Glutamatergic neuron (in vitro differentiated cells): Measurements from ENCODE around the gene SP140L. TPM values are rescaled to one million over a fixed set of nuclear protein-coding genes. Genes with fewer than 3 reads are reported as not detected.

Experiments
- DNase-seq: peaks from one replicate; pipeline ENCODE4 v3.0.0; 2022
- H3K27ac Mint-ChIP-seq: one replicate; pipeline ENCODE4 v1.8.0; 2020; ENCODE audit warnings: mild to moderate bottlenecking, mixed read lengths, inconsistent platforms; ENCODE audit not compliant: unreplicated experiment
- H3K27me3 Mint-ChIP-seq: one replicate; pipeline ENCODE4 v1.8.0; 2020; ENCODE audit warnings: mild to moderate bottlenecking, moderate library complexity, mixed read lengths, inconsistent platforms; ENCODE audit not compliant: unreplicated experiment
- H3K36me3 Mint-ChIP-seq: one replicate; pipeline ENCODE4 v1.8.0; 2020; ENCODE audit warnings: mild to moderate bottlenecking, mixed read lengths, inconsistent platforms; ENCODE audit not compliant: unreplicated experiment
- H3K4me1 Mint-ChIP-seq: one replicate; pipeline ENCODE4 v1.8.0; 2020; ENCODE audit warnings: mild to moderate bottlenecking, low read depth, mixed read lengths, inconsistent platforms; ENCODE audit not compliant: unreplicated experiment
- H3K4me3 Mint-ChIP-seq: one replicate; pipeline ENCODE4 v1.8.0; 2020; ENCODE audit warnings: mild to moderate bottlenecking, mixed read lengths, inconsistent platforms; ENCODE audit not compliant: unreplicated experiment
- H3K9me3 Mint-ChIP-seq: one replicate; pipeline ENCODE4 v1.8.0; 2020; ENCODE audit warnings: mild to moderate bottlenecking, moderate library complexity, mixed read lengths, inconsistent platforms; ENCODE audit not compliant: unreplicated experiment
- CTCF ChIP-seq: fragments of 200-600 bp; sonication (generic); IDR thresholded peaks from one replicate; pipeline ENCODE4 v1.5.0; 2021; ENCODE audit not compliant: partially characterized antibody, unreplicated experiment
- total RNA-seq: library from RNA; stranded (reverse); fragmentation: NEBNext Ultra II Directional; extraction: Animal tissue kit (Norgen Biotek cat#: 25700); gene quantifications from one replicate; pipeline ENCODE4 v1.2.1, GENCODE V29; 2021; ENCODE audit not compliant: unreplicated experiment

Gene SP140L
- total RNA-seq, 1 donor from 2014 or later: 0.34 TPM

DNA sequence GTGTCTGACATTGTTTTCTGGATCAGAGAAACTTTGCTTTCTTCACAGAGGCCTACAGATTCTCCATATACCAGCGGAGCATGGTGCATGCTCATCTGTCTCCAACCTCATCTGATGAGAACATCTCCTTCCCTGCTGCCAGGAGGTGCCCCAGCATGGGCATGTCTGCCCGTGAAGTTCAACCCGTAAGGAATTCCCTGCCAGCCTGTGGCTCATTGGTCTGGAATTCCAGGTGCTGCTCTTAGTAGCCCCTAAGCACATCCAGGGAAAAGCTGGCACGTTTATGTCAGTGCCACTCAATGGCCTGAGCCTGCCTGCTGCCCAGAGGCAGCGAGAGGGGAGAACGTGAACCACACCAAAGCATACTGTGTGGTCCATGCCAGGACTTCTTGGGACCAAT lies 87.3 kb downstream of the SP140L start:
- no peak for DNase-seq
- no peak overlapping the region for H3K27ac Mint-ChIP-seq
- TF ChIP-seq CTCF: no peak
- no peaks in the 10 kb centered on the region for H3K4me1 Mint-ChIP-seq
- H3K9me3 Mint-ChIP-seq: peaks cover 1% of the 10 kb centered on the region
- no peak overlapping the region for H3K4me3 Mint-ChIP-seq
- peaks cover 9% of the 10 kb centered on the region for H3K27me3 Mint-ChIP-seq
- H3K36me3 Mint-ChIP-seq: no peaks in the 10 kb centered on the region

DNA sequence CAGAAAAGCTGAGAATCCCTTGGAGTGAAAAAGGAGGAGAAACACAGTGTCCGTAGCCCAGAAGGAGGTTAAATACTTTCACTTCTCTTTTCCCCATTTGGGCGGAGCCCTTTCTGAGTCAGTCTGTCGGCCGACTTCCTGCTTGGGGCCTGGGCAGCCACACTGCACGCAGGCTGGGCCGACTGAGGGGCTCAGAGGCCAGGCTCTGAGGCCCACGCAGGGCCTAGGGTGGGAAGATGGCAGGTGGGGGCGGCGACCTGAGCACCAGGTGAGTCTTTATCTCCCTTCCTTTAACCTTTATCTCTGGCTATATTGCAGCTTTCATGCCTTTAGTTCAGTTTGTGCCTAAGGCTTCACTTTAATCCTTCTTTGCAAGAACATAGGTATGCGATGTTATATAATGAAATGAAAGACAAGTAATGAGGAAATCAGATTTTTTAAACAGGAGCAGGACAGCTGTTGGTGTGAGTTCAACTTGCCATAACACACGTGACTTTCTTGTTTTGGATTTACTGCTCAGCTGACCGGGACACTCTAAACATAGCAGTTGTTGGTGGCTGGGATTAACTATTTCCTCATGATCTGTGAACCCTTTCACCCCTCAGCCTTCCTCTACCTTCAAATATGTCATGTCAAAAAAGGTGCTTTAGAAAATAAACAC lies 89.2 kb downstream of the SP140L start, which contains the start of gene SP100:
Gene SP100 (plus strand): TSS at position 141 of the 661 bp plus-strand sequence. CDS start 96 bp downstream, at position 237.
- H3K9me3 Mint-ChIP-seq: peaks cover 1% of the 10 kb centered on the region
- no peaks in the 10 kb centered on the region for H3K36me3 Mint-ChIP-seq
- no peak for DNase-seq
- H3K4me1 Mint-ChIP-seq: no peaks in the 10 kb centered on the region
- H3K27ac Mint-ChIP-seq: no peak within 1 kb of the TSS
- peaks cover 5% of the 10 kb centered on the region for H3K27me3 Mint-ChIP-seq
- H3K4me3 Mint-ChIP-seq: no peak within 1 kb of the TSS
- no peak for TF ChIP-seq CTCF

- H3K4me3 Mint-ChIP-seq: no peak overlapping the region
- no peak overlapping the region for H3K27ac Mint-ChIP-seq
- no peak for TF ChIP-seq CTCF
- peaks cover 1% of the 10 kb centered on the region for H3K9me3 Mint-ChIP-seq
- DNase-seq: no peak
- H3K36me3 Mint-ChIP-seq: no peaks in the 10 kb centered on the region
- peaks cover 3% of the 10 kb centered on the region for H3K27me3 Mint-ChIP-seq
- no peaks in the 10 kb centered on the region for H3K4me1 Mint-ChIP-seq
Measured at GRCh38 chr2:230417436-230417835, 90.4 kb downstream of the SP140L start.

DNA sequence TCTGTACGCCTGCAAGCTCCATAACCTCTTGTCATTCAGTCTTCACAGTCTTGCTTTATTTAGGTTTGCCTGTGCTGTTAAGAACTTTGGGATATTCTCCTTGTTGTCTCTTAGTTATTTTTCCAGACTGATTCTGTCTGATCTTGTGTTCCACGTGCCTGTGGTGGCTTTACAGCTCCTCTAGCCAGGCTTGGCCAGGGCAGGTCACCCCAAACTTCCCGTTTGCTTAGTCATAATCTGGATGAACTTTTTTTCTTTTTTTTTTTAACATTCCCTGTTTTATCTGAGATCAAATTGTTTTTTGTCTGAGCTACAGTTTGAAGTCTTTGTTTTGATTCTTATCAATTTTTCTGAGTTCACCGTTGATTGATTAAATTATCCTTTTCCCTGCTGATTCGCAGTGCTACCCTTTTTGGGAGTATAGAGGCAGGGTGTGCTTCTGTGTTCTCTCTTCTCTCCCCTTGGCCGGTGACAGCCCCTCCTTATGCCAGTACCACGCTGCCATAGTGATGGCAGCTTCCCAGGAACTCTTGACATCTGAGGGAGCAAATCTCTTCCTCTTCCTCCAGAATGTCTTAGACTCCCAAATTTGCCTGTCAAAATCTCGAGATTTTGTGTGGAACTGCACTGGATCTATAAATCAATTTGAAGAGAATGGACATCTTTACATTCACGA lies 91.5 kb downstream of the SP140L start:
- H3K27ac Mint-ChIP-seq: no peak overlapping the region

More for the DNA sequence above, 91.5 kb downstream of the SP140L start:
- no peak for DNase-seq
- no peak overlapping the region for H3K4me3 Mint-ChIP-seq
- peaks cover 1% of the 10 kb centered on the region for H3K9me3 Mint-ChIP-seq
- H3K36me3 Mint-ChIP-seq: no peaks in the 10 kb centered on the region
- TF ChIP-seq CTCF: no peak
- H3K27me3 Mint-ChIP-seq: no peaks in the 10 kb centered on the region
- H3K4me1 Mint-ChIP-seq: no peaks in the 10 kb centered on the region
